Skeletal muscle cell (primary cell): ENCODE data around the gene SYNCRIP.
"Not testable (repeated sequence)": the region's sequence is repeated elsewhere in the genome, so short reads cannot be mapped to it uniquely, and the experiment has no call there.

Source experiments
- DNase-seq: peaks from one replicate; pipeline ENCODE4 v3.0.0-alpha.2; 2010; ENCODE audit warnings: low read depth
- H3K4me3 ChIP-seq: 2 replicates; pipeline ENCODE4 v1.5.1; 2011; ENCODE audit warnings: low read depth, mild to moderate bottlenecking, control low read depth, low read length, moderate library complexity

SYNCRIP gene

DNA sequence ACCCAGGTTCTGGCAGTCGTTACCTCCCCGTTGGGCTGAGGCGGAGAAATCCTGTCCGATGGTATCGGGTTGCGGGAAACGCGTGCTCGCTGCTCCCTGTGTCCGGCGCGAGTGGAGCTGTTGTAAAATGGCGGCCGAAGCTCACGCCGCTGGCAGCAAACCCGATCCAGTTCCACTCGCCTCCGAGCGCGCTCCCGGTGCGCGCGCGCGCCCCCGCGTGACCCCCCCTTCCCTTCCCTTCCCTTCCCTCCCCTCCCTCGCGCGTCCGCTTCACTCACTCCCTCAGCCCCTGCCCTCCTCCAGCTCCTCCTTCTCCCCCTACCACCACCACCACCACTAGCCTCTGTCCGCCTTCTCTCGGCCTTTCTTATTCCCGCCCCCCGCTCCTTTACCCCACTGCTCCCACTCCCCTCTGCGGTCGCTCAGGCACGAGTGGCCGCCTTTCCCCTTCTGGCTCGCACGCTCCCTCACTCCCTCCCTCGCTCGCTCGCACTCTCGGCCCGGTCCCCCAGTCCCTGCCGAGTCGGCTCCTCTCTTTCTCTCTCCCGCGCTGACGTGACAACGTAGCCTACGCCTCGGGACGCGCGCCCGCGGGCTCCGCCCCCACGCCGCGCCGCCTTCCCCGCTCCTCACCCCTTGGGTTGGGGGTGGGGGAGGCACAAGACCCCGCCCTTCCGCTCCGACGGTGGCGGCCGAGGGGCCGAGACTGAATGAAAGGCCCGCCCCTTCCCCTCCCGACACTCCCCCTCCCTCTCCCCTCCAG lies at the start of gene SYNCRIP:
Gene SYNCRIP (minus strand): TSS at position 113 of the 763 bp plus-strand sequence. CDS start 1,447 bp downstream, outside the sequence.
- H3K4me3 ChIP-seq: peak within 1 kb of the TSS; percentile 98
- DNase-seq: peak; percentile 97

DNA sequence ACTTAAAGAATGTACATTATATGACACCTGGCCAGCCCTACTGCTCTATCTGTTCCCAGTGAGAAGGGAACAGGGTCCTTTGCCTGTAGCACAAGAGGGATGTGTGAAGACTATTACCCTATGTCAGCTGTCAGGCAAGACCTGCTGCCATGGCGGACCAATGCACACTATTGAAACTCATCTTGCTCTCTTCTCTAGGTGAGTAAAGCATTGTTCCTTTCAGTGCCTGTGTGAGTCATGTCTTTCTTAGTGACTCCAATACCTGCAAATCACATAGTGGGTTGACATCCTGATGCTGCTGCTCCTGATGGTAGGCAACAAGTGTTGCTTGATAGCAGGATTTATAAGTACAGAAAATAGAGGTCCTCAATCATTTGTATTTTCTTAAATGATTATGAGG lies 48.8 kb upstream of the SYNCRIP start:
- H3K4me3 ChIP-seq: no peak overlapping the region
- DNase-seq: no peak

DNA sequence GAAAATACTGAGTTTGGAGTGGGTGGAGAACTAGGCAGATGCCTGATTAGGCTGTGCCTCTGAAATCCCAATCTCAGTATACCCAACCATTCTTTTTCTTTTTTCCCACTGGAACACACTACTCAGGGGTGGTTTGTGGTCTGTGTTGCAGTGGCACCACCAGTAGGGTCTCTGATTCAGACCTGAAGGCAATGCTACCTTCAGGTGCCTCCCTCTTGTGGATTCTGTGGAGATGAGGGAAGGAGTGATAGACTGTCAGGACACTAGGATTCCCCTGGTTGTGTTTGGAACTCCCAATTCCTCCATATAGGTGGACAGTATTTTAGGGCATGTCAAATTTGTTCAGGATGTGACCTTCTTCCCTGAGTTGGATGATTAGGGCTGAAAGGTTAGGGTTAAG lies 47.4 kb upstream of the SYNCRIP start:
- DNase-seq: no peak
- no peak overlapping the region for H3K4me3 ChIP-seq

DNA sequence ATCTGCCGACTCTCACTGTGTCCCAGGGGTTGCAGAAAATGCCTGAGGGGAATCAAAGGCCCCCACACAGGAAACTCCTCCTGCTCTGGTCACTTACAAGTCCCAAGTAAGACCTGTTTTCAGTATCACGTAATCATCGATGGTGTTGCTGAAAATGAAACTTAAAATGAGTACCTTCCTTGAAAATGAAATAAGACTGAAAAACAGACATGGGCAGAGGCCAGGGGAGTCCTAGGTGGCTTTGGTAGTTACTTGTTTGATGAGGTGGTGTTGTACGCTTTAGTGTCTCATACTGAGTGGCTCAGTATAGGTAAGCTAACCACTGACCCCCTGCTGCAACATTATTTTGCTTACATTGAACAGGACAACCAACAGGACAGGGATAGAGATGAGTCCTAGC lies 43.0 kb upstream of the SYNCRIP start:
- no peak for DNase-seq
- no peak overlapping the region for H3K4me3 ChIP-seq

DNA sequence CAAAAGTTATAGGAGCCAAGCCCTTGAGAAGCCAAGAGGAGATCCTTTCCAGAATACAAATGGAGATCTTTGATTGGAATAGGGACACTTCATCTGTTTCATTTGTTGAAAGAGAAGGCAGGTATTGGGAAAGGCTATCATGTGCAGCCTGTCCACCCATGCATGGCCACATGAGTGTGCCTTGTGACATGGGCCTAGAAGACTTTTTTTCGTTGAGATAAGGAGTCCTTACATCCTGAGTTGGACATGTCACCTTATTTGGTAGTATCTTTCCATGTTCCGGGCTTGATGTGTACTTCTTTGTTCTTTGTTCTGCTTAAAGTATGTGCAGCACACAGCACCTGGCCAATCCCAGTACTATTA lies 42.1 kb upstream of the SYNCRIP start:
- H3K4me3 ChIP-seq: no peak overlapping the region
- DNase-seq: no peak

DNA sequence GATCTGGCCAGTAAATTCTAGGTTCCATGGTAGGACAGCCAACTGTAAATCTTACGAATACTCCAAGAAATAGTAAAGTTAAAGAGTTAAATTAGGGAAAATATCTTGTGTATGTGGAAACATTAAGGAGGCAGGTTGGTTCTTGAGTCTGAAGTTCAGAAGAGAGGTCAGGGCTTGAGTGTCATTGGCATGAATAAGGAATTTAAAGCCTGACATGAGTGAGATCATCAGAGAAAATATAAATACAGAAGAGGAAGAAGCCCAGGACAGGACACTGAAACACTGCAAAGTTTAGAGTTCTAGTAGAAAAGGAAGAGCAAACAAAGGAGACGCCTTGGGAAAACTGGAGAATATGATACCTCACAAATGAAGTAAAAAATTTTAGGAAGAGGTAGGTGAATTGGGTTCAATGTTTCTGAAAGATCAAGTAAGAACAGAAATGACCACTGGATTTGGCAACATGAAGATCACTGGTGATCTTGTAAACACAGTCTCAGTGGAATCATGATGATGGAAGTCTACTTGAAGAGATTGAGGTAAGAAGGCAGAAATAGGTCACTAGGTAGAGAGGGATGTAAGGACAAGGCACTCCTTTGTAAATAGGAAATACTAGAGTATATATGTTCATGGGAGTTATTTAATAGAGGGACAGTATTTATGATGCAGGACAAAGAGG lies 41.6 kb upstream of the SYNCRIP start:
- no peak for DNase-seq
- H3K4me3 ChIP-seq: no peak overlapping the region

DNA sequence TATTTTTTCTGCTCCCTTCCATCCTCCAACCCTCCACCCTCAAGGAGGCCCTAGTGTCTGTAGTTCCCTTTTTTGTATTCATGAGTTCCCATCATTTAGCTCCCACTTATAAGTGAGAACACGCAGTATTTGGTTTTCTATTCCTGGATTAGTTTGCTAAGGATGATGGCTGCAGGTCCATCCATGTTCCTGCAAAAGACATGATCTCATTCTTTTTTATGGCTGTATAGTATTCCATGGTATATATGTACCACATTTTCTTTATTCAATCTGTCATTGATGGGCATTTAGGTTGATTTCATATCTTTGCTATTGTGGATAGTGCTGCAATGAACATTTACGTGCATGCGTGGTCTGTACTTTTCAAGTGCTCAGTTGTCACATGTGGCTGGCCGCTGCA lies 39.2 kb upstream of the SYNCRIP start:
- DNase-seq, H3K4me3 ChIP-seq: not testable (repeated sequence)

DNA sequence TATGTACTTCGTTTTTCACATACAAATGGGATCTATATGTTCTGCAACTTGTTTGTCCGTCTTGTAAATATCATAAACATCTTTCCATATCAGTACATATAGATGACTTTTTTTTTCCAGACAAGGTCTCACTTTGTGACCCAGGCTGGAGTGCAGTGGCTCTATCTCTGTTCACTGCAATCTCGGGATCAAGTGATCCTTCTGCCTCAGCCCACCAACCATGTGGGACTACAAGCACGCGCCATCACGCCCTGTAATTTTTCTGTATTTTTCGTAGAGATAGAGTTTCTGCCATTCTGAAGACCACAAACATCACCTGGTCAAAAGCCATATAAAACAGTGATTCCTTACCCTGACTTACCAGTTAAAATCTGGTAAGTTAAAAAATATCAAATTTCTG lies 37.7 kb upstream of the SYNCRIP start:
- DNase-seq: no peak
- peak overlapping the region; percentile 71 for H3K4me3 ChIP-seq

DNA sequence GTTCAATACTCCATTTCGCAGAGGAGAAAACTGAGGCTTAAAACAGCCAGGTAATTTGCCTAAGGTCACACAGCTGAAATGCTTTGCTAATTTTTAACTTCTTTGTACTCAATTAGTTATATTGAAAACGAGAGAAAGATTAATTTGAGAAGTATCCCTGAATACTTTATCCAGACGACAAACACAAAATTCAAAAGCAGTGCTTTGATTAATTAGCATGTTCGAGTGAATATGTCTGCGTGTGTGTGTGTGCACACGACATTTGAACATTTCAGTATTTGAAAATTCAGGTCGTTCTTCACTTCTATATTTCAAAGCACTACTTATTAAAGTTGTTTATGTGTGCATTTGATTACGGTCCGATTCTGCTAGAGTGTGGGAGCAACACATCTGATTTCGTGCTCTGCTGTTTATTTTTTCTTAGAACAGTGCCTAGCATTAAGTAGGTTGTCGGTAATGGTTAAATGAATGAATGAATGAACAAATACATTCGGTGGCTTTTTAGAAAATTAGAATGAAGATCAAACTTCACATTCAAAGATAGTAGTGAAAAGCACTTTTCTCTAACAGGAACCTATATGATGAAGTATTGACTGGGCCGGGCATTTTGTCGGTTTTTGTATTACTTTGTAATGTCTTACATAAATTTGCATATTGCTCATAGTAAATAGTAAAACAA lies 36.9 kb upstream of the SYNCRIP start:
- no peak for DNase-seq

DNA sequence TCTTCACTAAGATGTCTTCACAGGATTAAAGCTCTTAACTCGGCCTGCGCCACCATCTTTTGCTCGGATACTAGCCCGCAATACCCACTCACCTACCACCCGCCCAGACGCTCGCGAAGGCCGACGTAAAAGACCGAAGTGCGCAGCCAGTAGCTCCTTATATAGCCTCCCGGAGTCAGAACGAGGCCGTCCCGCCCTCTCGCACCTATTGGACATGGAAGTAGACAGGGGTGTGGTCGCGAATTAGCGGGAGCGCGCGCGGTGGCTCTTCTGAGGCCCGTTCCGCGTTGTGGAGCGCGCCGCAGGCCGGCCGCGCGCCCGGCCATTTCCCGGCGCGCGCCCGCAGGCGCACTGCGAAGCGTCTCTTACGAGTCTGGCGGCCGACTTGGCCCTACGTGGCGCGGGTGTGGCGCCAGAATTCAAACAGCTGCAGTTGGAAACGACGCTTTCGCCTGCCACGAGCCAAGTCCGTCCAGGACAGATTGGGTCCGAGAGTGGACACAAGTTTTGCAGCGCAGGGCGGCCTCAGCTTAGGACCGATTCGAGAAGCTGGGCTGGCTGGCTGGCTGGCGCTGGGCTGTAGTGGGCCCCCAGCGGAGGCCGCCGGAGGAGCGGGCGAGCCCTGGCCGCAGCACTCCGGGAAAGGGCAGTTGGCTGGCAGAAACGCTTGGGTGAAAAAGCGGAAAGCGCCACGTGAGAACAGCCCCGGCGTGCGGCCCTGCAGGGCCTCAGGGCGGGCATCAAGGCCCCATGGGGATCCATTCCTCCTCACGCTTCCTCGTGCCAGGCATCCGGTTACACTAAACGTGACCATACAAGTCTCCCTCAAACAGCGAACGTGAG lies 36.1 kb upstream of the SYNCRIP start:
- DNase-seq: peak; percentile 97

More for the DNA sequence above, 36.9 kb upstream of the SYNCRIP start:
- H3K4me3 ChIP-seq: peak overlapping the region; percentile 71

DNA sequence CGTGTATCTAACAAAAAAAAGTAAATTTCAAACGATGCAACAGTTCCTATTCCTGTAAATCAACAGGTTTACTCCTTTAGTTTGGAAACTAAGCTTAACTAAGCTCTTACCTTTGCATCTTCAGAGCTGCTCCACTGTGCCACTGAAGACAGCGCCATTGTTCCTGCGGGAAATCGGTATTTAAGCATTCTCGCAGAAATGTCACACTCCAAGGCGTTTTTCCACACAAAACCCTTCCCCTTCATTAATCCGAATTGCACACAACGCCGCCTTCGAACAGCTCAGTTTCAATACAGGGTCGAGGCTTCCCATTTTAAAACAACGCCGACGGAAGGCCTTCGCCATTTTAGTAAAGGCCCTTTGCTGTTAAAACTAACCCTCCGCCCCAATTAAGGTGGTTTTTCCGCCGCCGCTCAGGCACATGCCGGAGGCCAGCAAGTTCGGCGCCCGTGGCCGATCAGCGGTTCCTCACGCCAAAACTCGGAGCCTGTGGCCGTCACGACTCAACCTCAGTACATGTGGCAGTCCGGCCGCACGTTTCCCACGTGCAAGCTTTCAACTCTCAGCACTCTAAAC lies 35.4 kb upstream of the SYNCRIP start:
- H3K4me3 ChIP-seq: peak overlapping the region; percentile 91
- DNase-seq: no peak

More for the DNA sequence above, 36.1 kb upstream of the SYNCRIP start:
- peak overlapping the region; percentile 91 for H3K4me3 ChIP-seq

DNA sequence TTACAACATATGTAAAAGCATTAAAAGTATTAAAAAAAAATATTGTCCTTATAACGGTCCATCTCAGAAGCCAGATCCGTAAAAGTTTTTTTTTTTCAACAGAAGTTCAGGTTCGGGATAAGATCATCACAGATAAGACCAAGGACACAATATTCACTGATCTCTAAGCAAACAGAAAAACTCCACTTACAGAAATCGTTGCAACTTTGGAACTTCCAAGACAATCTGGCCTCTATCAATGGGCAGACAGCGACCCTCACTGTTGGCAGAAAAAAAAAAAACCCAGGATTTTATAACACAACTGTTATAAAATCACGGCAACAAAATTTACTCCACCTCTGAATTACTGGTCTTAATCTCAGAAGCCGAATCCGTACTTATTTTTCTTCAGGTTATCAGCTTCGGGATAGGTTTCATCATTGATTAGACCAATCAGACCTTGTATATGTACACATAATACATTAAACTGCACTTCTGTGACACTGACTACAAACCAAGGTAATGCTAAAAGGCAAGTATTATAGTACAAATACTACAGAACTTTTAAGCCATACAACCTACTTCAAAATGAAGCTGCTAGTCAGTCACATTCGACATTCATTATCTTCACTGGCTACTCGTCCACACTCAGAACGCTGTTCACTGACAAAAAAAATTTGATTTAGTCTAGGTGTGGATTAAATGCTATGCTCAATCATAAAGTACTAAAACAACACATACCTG lies 34.7 kb upstream of the SYNCRIP start:
- H3K4me3 ChIP-seq: peak overlapping the region; percentile 91
- DNase-seq: no peak

DNA sequence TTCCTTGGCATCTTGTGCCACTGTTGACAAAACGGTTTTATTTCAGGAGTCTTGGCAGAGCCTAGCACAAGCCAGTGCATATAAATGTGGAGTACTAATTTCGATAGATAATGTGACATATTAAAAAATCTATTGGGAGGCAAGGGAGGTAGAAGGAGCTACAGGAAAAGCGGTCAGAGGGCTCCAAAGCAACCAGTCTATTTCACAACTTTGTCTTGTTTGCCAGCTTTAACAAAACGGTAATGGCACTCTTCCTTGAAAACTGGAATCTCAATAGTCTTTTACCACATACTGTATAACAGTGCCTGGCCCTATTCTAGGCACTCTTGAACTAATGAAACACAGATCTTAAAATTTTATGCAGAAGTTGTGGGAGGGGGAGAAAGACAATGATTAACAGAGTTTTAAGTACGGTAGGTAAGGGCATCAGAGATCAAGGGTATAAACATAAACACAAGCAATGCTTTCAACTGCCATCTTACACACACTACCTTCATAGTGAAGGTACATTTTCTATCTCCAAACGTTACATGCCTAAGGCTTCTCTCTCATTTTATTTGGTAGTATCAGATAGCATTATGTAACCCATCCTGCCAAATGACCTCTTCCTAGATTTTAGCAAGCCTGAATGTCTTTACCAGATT lies 33.5 kb upstream of the SYNCRIP start:
- H3K4me3 ChIP-seq: peak overlapping the region; percentile 91
- DNase-seq: no peak

DNA sequence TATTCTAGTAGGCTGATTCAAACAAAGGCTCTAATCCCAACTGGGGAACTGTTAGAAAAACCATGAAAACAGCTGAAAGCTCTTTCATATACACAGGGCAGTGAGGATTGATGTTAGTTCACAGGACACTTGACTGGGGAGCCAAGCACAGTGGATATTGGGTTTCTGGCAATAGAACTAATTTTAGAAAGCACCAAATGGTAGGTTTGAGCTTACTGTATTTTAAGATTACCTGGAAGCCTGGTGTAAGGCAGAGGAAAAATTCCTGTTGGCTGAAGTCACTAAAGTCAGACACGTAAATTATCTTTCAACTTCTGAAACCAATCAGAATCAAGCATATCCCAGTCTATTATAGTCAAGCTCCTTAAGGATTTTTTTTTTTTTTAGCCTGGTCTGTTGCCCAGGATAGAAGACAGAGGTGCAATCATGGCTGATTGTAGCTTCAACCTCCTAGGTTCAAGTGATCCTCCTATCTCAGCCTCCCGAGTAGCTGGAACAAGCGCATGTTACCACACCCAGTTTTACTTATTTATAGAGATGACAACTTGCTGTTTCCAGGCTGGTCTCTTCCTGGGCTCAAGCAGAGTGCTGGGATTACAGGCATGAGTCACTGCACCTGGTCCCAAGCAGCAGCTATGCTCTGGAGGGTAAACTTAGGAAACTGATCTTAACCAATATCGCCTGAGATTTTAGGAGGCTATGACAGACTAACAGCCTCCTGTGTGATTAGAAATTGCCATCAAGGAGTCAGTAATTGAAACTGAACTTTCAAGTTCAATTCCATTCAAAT lies 32.5 kb upstream of the SYNCRIP start:
- DNase-seq: peak; percentile 32
- peak overlapping the region; percentile 91 for H3K4me3 ChIP-seq

DNA sequence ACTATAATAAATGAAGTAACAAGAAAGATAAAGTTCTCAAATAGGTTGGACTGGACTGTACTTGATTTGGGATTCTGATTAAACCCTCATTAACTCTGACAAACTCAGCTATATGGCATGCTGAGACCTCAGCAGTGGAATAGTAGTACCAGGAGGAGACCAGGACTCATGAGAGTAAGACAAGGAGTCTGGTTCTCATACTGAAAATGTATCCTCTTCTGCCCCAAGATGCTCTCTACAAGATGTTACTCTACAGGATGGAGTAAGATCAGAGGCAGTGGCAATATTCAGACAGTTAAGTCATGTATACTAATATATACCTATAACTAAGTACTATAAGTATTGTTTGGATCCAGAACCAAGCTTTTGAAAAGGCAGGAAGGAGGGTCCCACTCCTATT lies 31.9 kb upstream of the SYNCRIP start:
- H3K4me3 ChIP-seq: no peak overlapping the region
- no peak for DNase-seq

DNA sequence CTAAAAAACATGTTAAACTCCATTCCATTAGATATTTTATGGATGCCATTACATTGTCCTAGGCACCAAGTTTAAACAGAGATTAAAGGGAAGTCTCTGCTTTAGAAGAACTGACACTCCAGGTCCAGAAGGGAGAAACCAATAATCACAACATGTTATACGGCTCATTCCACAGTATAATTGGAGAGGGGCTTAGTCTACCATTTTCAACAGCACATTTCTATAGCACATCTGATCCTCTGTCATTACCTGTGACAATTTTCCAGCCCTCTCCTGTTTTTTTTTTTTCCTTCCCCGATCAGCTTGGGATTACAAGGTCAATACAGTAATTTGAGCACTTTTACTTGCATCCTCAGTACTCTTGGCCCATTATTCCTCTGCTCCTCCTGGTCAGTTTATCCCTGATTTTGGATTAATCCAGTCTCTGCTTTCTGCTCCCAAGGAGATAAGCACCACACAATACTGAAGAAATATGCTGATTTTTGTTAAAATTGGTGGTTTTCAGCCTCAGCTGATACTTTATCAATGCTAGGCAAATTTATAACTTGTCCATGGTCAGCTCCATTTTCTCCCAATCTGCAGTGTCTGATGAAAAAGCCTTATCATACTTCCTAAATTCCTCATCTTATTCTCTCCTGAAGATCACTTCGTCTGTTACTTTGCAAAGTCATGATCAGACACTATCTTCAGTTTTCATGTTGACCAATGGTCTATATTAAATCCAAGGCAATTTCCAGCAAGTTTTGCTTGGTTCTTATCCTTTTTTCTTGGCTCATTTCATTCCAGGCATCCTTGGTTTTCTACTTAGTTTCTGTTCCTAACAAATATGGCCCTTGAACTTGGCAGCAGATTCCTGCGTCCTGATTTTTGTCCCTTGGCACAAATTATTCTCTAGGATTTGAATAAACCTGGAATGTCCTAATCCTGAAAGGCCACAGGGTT lies 30.8 kb upstream of the SYNCRIP start:
- no peak for DNase-seq
- H3K4me3 ChIP-seq: no peak overlapping the region
